HG03139 (cell line): ENCODE data around the gene ESPN.
"Not testable (repeated sequence)": the region's sequence is repeated elsewhere in the genome, so short reads cannot be mapped to it uniquely, and the experiment has no call there.

Experiments used
- ATAC-seq: cut with Tn5 transposase; IDR thresholded peaks from one replicate; pipeline ENCODE4 v1.9.1; 2021; ENCODE audit not compliant: unreplicated experiment

ESPN gene

GRCh38 chr1:6426972-6427350 is 2.4 kb downstream of the ESPN start:
- ATAC-seq, result no peak

- no peak for ATAC-seq
Observed at GRCh38 chr1:6427441-6428390, 3.1 kb downstream of the ESPN start.

GRCh38 chr1:6428453-6428852 is 3.9 kb downstream of the ESPN start:
- ATAC-seq, result not testable (repeated sequence)

GRCh38 chr1:6429660-6430411 is 5.3 kb downstream of the ESPN start:
- ATAC-seq, result not testable (repeated sequence)

GRCh38 chr1:6431645-6432579 is 7.3 kb downstream of the ESPN start:
- ATAC-seq, result not testable (repeated sequence)

GRCh38 chr1:6434186-6434585 is 9.6 kb downstream of the ESPN start:
- ATAC-seq, result no peak

GRCh38 chr1:6435129-6435528 is 10.6 kb downstream of the ESPN start:
- no peak for ATAC-seq

GRCh38 chr1:6435547-6435946 is 11.0 kb downstream of the ESPN start:
- no peak for ATAC-seq

- not testable (repeated sequence) for ATAC-seq
Observed at GRCh38 chr1:6436277-6436676, 11.7 kb downstream of the ESPN start.

- not testable (repeated sequence) for ATAC-seq
Observed at GRCh38 chr1:6437012-6437700, 12.6 kb downstream of the ESPN start.

GRCh38 chr1:6438047-6438525 is 13.5 kb downstream of the ESPN start:
- ATAC-seq, result no peak

GRCh38 chr1:6440198-6441126 is 15.9 kb downstream of the ESPN start:
- no peak for ATAC-seq

GRCh38 chr1:6441586-6441985 is 17.0 kb downstream of the ESPN start:
- ATAC-seq, result no peak

- ATAC-seq, result no peak
Observed at GRCh38 chr1:6443339-6444115, 19.0 kb downstream of the ESPN start.

- no peak for ATAC-seq
Observed at GRCh38 chr1:6444377-6444776, 19.8 kb downstream of the ESPN start.

- ATAC-seq, result no peak
Observed at GRCh38 chr1:6445062-6445763, 20.6 kb downstream of the ESPN start.

GRCh38 chr1:6445929-6446328 is 21.4 kb downstream of the ESPN start:
- ATAC-seq, result not testable (repeated sequence)

- ATAC-seq, result no peak
Observed at GRCh38 chr1:6446665-6447015, 22.1 kb downstream of the ESPN start.
